Esophagus (tissue), 2 donors: ENCODE results near the gene FRMD5. TPM values are rescaled to one million over a fixed set of nuclear protein-coding genes. Genes with fewer than 3 reads are reported as not detected.
"Not testable (repeated sequence)": the region's sequence is repeated elsewhere in the genome, so short reads cannot be mapped to it uniquely, and the experiment has no call there.

Experiments
- H3K27ac ChIP-seq, 2 donors: one replicate each; pipeline ENCODE4 v1.5.1; 2013; ENCODE audit warnings: low read depth in 2 of 2, mild to moderate bottlenecking in 2 of 2, inconsistent platforms in 1 of 2, low read length in 1 of 2, moderate library complexity in 1 of 2
- H3K27me3 ChIP-seq, 2 donors: one replicate each; pipeline ENCODE4 v1.6.1; 2013; ENCODE audit warnings: low read length in 2 of 2, control low read depth in 1 of 2, mild to moderate bottlenecking in 1 of 2; ENCODE audit not compliant: insufficient read depth in 2 of 2, control insufficient read depth in 1 of 2
- H3K36me3 ChIP-seq, 2 donors: one replicate each; pipeline ENCODE4 v1.6.1; 2013; ENCODE audit warnings: low read length in 1 of 2; ENCODE audit not compliant: control insufficient read depth in 2 of 2, insufficient read depth in 2 of 2
- H3K4me1 ChIP-seq, 2 donors: one replicate each; pipeline ENCODE4 v1.6.1; 2013; ENCODE audit warnings: low read length in 1 of 2; ENCODE audit not compliant: control insufficient read depth in 2 of 2, insufficient read depth in 2 of 2
- H3K4me3 ChIP-seq, 2 donors: one replicate each; pipeline ENCODE4 v1.5.1; 2013; ENCODE audit warnings: low read length in 2 of 2, mild to moderate bottlenecking in 2 of 2, low read depth in 1 of 2, moderate library complexity in 1 of 2
- H3K9me3 ChIP-seq, 2 donors: one replicate each; pipeline ENCODE4 v1.6.1; 2013; ENCODE audit warnings: mild to moderate bottlenecking in 2 of 2, low read depth in 1 of 2, low read length in 1 of 2, moderate library complexity in 1 of 2; ENCODE audit not compliant: control insufficient read depth in 2 of 2, insufficient read depth in 1 of 2
- WGBS, 2 donors: extraction: QIAGEN DNeasy Blood & Tissue Kit; methylation state at CpG; one replicate each; pipeline ENCODE4 v1.1.7; 2013; 5-methylcytosine and 5-hydroxymethylcytosine counted together
- polyA plus RNA-seq, 2 donors: library from polyadenylated mRNA; stranded (reverse); fragments of 200-250 nt; gene quantifications; one replicate each; pipeline ENCODE4 v1.2.3, GENCODE V29; 2013
- donor health status: healthy with polysubstance abuse.
- donor health status: Bipolar disorder and iron deficiency.

The FRMD5 gene
- polyA plus RNA-seq, 2 donors, result 0.04 to 0.09 TPM

DNA sequence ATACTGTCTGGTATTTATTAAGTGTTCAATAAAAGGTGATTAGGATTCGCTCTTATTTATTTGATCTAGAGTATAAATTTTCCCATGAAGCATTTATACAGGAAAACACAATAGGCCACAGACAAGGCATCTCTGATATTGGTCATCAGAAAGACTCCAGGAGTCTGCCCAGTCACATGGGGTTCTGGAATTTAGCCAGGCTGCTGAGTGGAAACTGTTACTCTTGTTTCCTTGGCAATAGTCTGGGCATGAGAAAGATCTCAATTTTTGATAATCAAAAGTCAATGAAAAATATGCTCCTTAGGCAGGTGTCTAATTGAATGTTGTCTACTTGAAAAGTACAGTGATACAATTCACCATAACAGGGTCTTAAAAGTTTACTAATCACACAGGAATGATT, 161.2 kb downstream of the FRMD5 start:
- Histone ChIP-seq H3K36me3 (no peaks in the 10 kb centered on the region), H3K27ac (no peak overlapping the region), H3K4me1 (no peaks in the 10 kb centered on the region), H3K9me3 (no peaks in the 10 kb centered on the region), H3K4me3 (no peak overlapping the region), H3K27me3 (no peaks in the 10 kb centered on the region)
- WGBS, 2 donors, result 76 to 86% methylated on average over 1 of the region's 1 CpG

DNA sequence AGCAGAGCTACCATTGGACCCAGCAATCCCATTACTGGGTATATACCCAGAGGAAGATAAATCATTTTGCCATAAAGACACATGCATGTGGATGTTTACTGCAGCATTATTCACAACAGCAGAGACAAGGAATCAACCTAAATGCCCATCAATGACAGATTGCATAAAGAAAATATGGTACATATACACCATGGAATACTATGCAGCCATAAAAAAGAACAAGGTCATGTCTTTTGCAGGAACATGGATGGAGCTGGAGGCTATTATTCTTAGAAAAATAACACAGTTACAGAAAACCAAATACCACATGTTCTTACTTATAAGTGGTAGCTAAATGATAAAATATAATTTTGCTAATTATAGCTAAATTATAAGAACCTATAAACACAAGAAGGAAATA, 162.3 kb downstream of the FRMD5 start:
- not testable (repeated sequence) for H3K27me3 ChIP-seq, H3K4me3 ChIP-seq, H3K4me1 ChIP-seq, H3K36me3 ChIP-seq, H3K27ac ChIP-seq, H3K9me3 ChIP-seq

DNA sequence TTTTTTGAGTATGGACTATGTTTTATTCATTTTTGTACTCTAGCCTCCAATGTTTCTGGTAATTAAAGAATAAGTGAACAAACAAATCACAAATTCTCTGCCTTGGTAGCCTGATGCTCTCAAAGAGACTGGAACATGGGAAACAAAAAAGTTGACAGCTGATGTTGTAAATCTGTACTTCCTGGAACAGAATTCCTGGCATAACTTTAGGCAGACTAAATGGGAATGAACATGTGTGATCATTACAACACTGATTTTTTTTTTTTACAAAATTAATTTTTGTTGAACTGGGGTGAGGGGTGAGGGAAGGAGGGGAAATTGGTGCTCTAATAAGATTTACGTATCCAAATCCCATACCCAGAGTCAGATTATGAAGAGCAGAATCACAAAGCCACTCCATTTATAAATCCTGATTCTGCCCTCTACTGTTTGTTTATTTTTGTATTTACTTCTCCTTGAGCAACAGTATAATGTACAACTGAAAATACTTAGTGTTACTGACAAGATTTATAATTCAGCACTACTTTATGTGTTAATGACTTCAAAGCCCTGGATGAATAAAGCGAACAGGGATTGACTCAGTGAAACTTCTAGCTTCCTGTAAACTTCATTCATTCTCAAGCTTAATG, 165.0 kb downstream of the FRMD5 start:
- 63 to 64% methylated on average over 2 of the region's 2 CpGs for WGBS, 2 donors
- H3K27me3 ChIP-seq, result no peaks in the 10 kb centered on the region
- H3K4me1 ChIP-seq, result no peaks in the 10 kb centered on the region
- H3K4me3 ChIP-seq, result no peak overlapping the region
- no peaks in the 10 kb centered on the region for H3K9me3 ChIP-seq
- H3K27ac ChIP-seq, result no peak overlapping the region
- H3K36me3 ChIP-seq, result no peaks in the 10 kb centered on the region

DNA sequence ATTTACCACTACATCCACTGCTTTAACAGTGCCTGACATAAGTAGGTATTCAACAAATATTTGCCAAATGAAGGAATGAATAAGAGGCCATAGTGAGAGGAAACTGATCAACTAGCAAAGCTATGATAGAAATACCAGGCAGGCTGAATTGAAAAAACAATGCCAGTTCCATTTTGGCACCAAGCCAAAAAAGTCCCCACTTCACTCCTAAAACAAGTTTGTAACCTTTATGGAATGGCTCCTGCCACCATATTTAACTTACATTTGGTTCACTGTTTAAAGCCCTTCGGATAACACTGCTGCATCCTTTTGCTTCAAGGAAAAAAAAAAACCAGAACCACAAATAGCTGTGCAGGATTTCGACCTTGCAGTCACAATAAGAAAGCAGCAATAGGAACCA, 166.1 kb downstream of the FRMD5 start:
- Histone ChIP-seq H3K36me3 (no peaks in the 10 kb centered on the region), H3K4me1 (no peaks in the 10 kb centered on the region), H3K27ac (no peak overlapping the region), H3K4me3 (no peak overlapping the region), H3K27me3 (no peaks in the 10 kb centered on the region), H3K9me3 (no peaks in the 10 kb centered on the region)
- WGBS, 2 donors, result 72 to 76% methylated on average over 2 of the region's 2 CpGs

DNA sequence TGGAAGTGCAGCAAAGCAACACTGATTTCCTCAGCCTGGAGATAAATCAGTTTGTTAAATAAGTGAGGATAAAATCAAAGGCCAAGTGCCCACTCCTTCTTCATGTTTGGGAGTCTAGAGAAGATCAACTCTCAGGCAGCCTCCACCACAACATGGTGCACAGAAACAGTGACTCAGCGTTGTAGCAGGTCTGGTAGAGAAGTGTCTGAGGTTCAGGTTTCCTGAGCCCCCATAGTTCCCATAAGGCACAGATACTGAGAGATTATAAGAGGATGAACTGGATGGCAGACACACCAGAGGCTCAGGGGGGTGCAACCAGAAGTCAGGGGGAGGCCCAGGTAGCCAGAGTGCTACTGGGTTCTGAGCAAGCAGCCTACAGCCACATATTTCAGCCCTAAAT, 166.7 kb downstream of the FRMD5 start:
- no peaks in the 10 kb centered on the region for H3K9me3 ChIP-seq
- 64 to 74% methylated on average over 1 of the region's 1 CpG for WGBS, 2 donors

DNA sequence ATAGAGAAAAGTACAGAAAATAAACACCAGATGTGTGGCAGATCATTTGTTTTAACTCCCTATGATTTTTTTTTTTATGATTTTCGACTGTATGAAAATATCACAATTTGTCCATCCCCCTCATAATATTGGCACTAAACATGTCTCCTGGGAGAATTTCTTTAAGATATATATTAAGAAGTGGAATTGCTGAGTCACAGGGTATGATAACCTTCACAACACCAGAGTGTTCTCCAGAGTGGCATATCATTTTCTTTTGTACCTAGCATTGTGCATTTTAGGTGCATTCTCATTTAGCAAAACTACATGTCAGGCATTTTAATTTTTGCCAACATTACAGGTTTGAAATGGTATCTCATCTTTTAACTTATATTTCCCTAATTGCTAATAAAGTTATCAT, 170.9 kb downstream of the FRMD5 start:
- 64 to 75% methylated on average over 1 of the region's 1 CpG for WGBS, 2 donors

More for the DNA sequence above, 166.7 kb downstream of the FRMD5 start:
- no peaks in the 10 kb centered on the region for H3K4me1 ChIP-seq
- H3K27me3 ChIP-seq, result no peaks in the 10 kb centered on the region
- H3K4me3 ChIP-seq, result no peak overlapping the region
- no peaks in the 10 kb centered on the region for H3K36me3 ChIP-seq
- H3K27ac ChIP-seq, result no peak overlapping the region

DNA sequence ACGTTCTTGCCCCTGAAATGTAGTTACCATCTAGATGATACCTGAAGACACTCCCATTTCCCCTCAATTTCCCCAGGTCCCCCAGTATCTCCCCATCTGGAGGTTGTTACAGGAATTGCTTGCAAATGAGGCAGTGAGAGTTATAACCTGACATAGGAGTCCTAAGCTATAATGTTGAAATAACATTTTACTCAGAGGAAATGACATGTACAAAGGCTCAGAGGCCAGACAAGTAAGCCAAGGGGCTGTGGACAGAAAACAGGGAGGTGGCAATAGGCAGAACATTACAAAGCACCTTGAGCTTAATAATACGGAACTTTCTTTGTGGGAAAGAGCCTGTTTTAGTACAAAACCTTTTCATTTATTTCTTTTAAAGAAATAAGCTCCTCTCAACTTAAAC, 171.9 kb downstream of the FRMD5 start:
- Histone ChIP-seq H3K27ac (no peak overlapping the region), H3K9me3 (no peaks in the 10 kb centered on the region), H3K4me3 (no peak overlapping the region), H3K4me1 (no peaks in the 10 kb centered on the region), H3K27me3 (no peaks in the 10 kb centered on the region), H3K36me3 (no peaks in the 10 kb centered on the region)
- 82% methylated on average over 2 of the region's 2 CpGs for WGBS, 2 donors

More for the DNA sequence above, 170.9 kb downstream of the FRMD5 start:
- Histone ChIP-seq H3K27ac (no peak overlapping the region), H3K4me3 (no peak overlapping the region), H3K4me1 (no peaks in the 10 kb centered on the region), H3K27me3 (no peaks in the 10 kb centered on the region), H3K36me3 (no peaks in the 10 kb centered on the region), H3K9me3 (no peaks in the 10 kb centered on the region)

DNA sequence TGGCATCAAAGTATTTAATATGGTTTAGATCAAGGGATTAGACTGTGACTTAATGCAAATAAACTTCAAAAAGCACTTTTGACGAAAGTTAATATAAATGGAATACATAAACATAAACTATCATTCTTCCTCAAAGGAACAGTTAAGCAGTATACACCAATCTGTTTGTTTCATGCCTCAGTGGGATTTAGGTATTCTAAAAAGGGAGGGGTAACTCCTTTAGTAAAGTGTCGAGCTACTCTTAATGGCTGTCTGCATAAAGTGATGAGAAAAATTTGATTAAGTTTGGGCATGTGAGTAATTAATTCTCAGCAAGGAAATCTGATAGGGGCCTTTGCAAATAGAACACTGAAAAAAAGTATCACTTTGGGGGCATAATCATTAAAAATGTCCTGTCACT, 176.9 kb downstream of the FRMD5 start:
- H3K4me1 ChIP-seq, result no peaks in the 10 kb centered on the region
- H3K27me3 ChIP-seq, result no peaks in the 10 kb centered on the region
- 42 to 48% methylated on average over 2 of the region's 2 CpGs for WGBS, 2 donors
- no peaks in the 10 kb centered on the region for H3K36me3 ChIP-seq
- no peak overlapping the region for H3K4me3 ChIP-seq
- no peaks in the 10 kb centered on the region for H3K9me3 ChIP-seq
- no peak overlapping the region for H3K27ac ChIP-seq

DNA sequence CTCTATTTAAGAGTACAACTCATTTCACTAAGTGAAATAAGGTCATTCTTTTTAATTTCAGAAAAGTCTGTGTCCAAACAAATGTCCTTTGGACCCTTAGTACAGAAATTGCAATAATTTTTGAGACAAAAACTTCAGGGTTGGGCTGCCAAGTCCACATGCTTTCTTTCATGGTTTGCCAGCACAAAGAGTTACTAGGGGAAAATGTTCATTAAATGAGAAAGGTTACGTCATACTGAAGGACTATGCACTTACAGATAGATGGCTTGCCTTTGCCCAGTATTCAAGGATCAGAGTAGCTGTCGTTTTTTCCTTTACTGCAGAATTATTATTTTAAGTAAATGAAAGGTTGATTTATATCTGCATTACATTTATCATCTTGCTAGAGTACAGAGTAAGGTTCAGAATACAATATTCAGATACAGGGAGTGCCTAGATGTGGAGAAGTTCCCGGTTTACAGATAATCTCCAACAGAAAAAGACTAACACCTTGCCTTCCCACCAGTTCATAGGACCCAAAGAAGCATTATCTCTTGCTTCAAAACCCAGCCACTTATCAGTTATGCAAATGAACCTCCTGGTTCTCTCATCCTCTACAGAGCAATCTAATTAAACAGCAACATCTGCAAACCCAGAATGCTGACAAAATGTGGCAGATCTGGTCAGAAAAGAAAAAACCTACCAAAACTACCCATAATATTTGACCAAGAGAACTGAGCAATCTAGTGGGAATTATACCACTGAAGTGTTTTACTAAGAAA, 179.3 kb downstream of the FRMD5 start:
- Histone ChIP-seq H3K36me3 (no peaks in the 10 kb centered on the region), H3K4me3 (no peak overlapping the region), H3K4me1 (no peaks in the 10 kb centered on the region), H3K9me3 (no peaks in the 10 kb centered on the region), H3K27me3 (no peaks in the 10 kb centered on the region), H3K27ac (no peak overlapping the region)
- WGBS, 2 donors, result 57 to 58% methylated on average over 3 of the region's 3 CpGs
